ENCODE measurements around the gene ADCY2.

Gene ADCY2

GRCh38 chr5:7610531-7611177 is 214.7 kb downstream of the ADCY2 start:
- no peak for DNase-seq

GRCh38 chr5:7611518-7611917 is 215.6 kb downstream of the ADCY2 start:
- DNase-seq = no peak

- DNase-seq = no peak
Observed at GRCh38 chr5:7615566-7616061, 219.7 kb downstream of the ADCY2 start.

- DNase-seq = no peak
Observed at GRCh38 chr5:7616897-7617296, 221.0 kb downstream of the ADCY2 start.

GRCh38 chr5:7622498-7622897 is 226.6 kb downstream of the ADCY2 start:
- no peak for DNase-seq

- DNase-seq = no peak
Observed at GRCh38 chr5:7625740-7626139, 229.8 kb downstream of the ADCY2 start.

- no peak for DNase-seq
Observed at GRCh38 chr5:7628248-7628647, 232.3 kb downstream of the ADCY2 start.

- DNase-seq = no peak
Observed at GRCh38 chr5:7628820-7629219, 232.9 kb downstream of the ADCY2 start.

GRCh38 chr5:7629561-7629960 is 233.6 kb downstream of the ADCY2 start:
- DNase-seq = no peak

- no peak for DNase-seq
Observed at GRCh38 chr5:7634837-7635236, 238.9 kb downstream of the ADCY2 start.

GRCh38 chr5:7638456-7638855 is 242.5 kb downstream of the ADCY2 start:
- no peak for DNase-seq

GRCh38 chr5:7642029-7642428 is 246.1 kb downstream of the ADCY2 start:
- DNase-seq = no peak

- DNase-seq = no peak
Observed at GRCh38 chr5:7644723-7645122, 248.8 kb downstream of the ADCY2 start.

GRCh38 chr5:7650755-7651154 is 254.8 kb downstream of the ADCY2 start:
- DNase-seq = no peak

- DNase-seq = no peak
Observed at GRCh38 chr5:7653046-7653445, 257.1 kb downstream of the ADCY2 start.

GRCh38 chr5:7657153-7657552 is 261.2 kb downstream of the ADCY2 start:
- no peak for DNase-seq

GRCh38 chr5:7659420-7659819 is 263.5 kb downstream of the ADCY2 start:
- no peak for DNase-seq

- DNase-seq = no peak
Observed at GRCh38 chr5:7662289-7662688, 266.4 kb downstream of the ADCY2 start.

- no peak for DNase-seq
Observed at GRCh38 chr5:7663808-7664207, 267.9 kb downstream of the ADCY2 start.

GRCh38 chr5:7664208-7664607 is 268.3 kb downstream of the ADCY2 start:
- no peak for DNase-seq

GRCh38 chr5:7667216-7667767 is 271.4 kb downstream of the ADCY2 start:
- DNase-seq = no peak

GRCh38 chr5:7668161-7668560 is 272.2 kb downstream of the ADCY2 start:
- DNase-seq = no peak

GRCh38 chr5:7668627-7669026 is 272.7 kb downstream of the ADCY2 start:
- no peak for DNase-seq

- DNase-seq = no peak
Observed at GRCh38 chr5:7671381-7671993, 275.5 kb downstream of the ADCY2 start.

GRCh38 chr5:7673658-7674057 is 277.7 kb downstream of the ADCY2 start:
- no peak for DNase-seq
